IMR-90 (cell line): ENCODE measurements around the gene CCDC167. TPM values are rescaled to one million over a fixed set of nuclear protein-coding genes. Genes with fewer than 3 reads are reported as not detected.

ENCODE experiments used
- ATAC-seq: fragments of 200-7000 bp; cut with Tn5 transposase; 2 replicates; pipeline ENCODE4 v1.9.1; 2020; ENCODE audit warnings: low read depth, mild to moderate bottlenecking, moderate library complexity
- BruUV-seq: library from RNA; stranded (reverse); fragments of 400-500 nt; replicated peaks from 2 replicates; lab custom pipeline; 2021; lab: Mats Ljungman, UMichigan
- CTCF ChIA-PET: fragments of 300-600 bp; formaldehyde crosslinking; extraction: SDS; loops from one replicate; lab custom pipeline; 2021; ENCODE audit warnings: antibody characterized with exemption; lab: Yijun Ruan, JAX
- POLR2A ChIA-PET: fragments of 300-600 bp; sonication (Branson Sonifier 250); formaldehyde crosslinking; loops from one replicate; lab custom pipeline; 2022; ENCODE audit warnings: antibody characterized with exemption; ENCODE audit not compliant: unreplicated experiment; lab: Charles Lee
- DNase-seq: peaks from one replicate; pipeline ENCODE4 v3.0.0; 2013
- H2AFZ ChIP-seq: replicated peaks from 2 replicates; pipeline ENCODE3; 2013; ENCODE audit warnings: low read length, mild to moderate bottlenecking; ENCODE audit not compliant: poor library complexity
- H2AK5ac ChIP-seq: 2 replicates; pipeline ENCODE4 v1.6.1; 2013; ENCODE audit warnings: low read depth, low read length, inconsistent platforms
- H2AK9ac ChIP-seq: replicated peaks from 2 replicates; pipeline ENCODE3; 2013; ENCODE audit warnings: mild to moderate bottlenecking, low read depth, low read length, moderate library complexity; ENCODE audit not compliant: poor library complexity
- H2BK120ac ChIP-seq: 2 replicates; pipeline ENCODE4 v1.6.1; 2013; ENCODE audit warnings: low read depth, low read length, inconsistent platforms
- H2BK15ac ChIP-seq: 3 replicates; pipeline ENCODE4 v1.6.1; 2013; ENCODE audit warnings: low read depth, low read length, inconsistent platforms
- H2BK20ac ChIP-seq: 2 replicates; pipeline ENCODE4 v1.6.1; 2013; ENCODE audit warnings: low read depth, mild to moderate bottlenecking, inconsistent platforms, low read length, moderate library complexity
- H2BK5ac ChIP-seq: 2 replicates; pipeline ENCODE4 v1.6.1; 2013; ENCODE audit warnings: mild to moderate bottlenecking, low read depth, low read length, inconsistent platforms; ENCODE audit not compliant: poor library complexity, severe bottlenecking
- H3K14ac ChIP-seq: replicated peaks from 2 replicates; pipeline ENCODE4 v1.6.1; 2013; ENCODE audit warnings: low read depth, low read length, inconsistent platforms
- H3K18ac ChIP-seq: 2 replicates; pipeline ENCODE4 v1.6.1; 2013; ENCODE audit warnings: low read depth, low read length, control low read depth
- H3K23ac ChIP-seq: 2 replicates; pipeline ENCODE4 v1.6.1; 2013; ENCODE audit warnings: low read depth, low read length, inconsistent platforms
- H3K27ac ChIP-seq: 2 replicates; pipeline ENCODE4 v1.5.1; 2013; ENCODE audit warnings: mild to moderate bottlenecking, control low read depth, low read length; ENCODE audit not compliant: insufficient read depth
- H3K27me3 ChIP-seq: 2 replicates; pipeline ENCODE4 v1.6.1; 2013; ENCODE audit warnings: low read length; ENCODE audit not compliant: control insufficient read depth, insufficient read depth
- H3K36me3 ChIP-seq: 2 replicates; pipeline ENCODE4 v1.6.1; 2013; ENCODE audit warnings: low read length, mixed read lengths; ENCODE audit not compliant: control insufficient read depth, insufficient read depth
- H3K4ac ChIP-seq: 2 replicates; pipeline ENCODE4 v1.6.1; 2013; ENCODE audit warnings: low read depth, low read length, inconsistent platforms
- H3K4me1 ChIP-seq: 2 replicates; pipeline ENCODE4 v1.6.1; 2013; ENCODE audit warnings: low read length, mixed read lengths; ENCODE audit not compliant: control insufficient read depth, insufficient read depth
- H3K4me2 ChIP-seq: 2 replicates; pipeline ENCODE4 v1.6.1; 2013; ENCODE audit warnings: low read depth, mild to moderate bottlenecking, control low read depth, low read length, moderate library complexity
- H3K4me3 ChIP-seq: 2 replicates; pipeline ENCODE4 v1.5.1; 2013; ENCODE audit warnings: low read depth, mild to moderate bottlenecking, control low read depth, low read length, moderate library complexity; ENCODE audit not compliant: insufficient read depth
- H3K56ac ChIP-seq: 2 replicates; pipeline ENCODE4 v1.6.1; 2013; ENCODE audit warnings: low read length, inconsistent platforms; ENCODE audit not compliant: insufficient read depth; ENCODE audit errors: extremely low read depth
- H3K79me1 ChIP-seq, 2 experiments: 2 replicates each; pipeline ENCODE4 v1.6.1; 2013; ENCODE audit warnings: low read length in 2 of 2, inconsistent platforms in 1 of 2, low read depth in 1 of 2
- H3K9ac ChIP-seq: 2 replicates; pipeline ENCODE4 v1.6.1; 2013; ENCODE audit warnings: low read depth, low read length, control low read depth
- H3K9me1 ChIP-seq: 2 replicates; pipeline ENCODE4 v1.6.1; 2013; ENCODE audit warnings: low read length, inconsistent platforms; ENCODE audit not compliant: insufficient read depth
- H3K9me3 ChIP-seq: 2 replicates; pipeline ENCODE4 v1.6.1; 2013; ENCODE audit warnings: low read length; ENCODE audit not compliant: control insufficient read depth, insufficient read depth
- H4K20me1 ChIP-seq: 2 replicates; pipeline ENCODE4 v1.6.1; 2013; ENCODE audit warnings: low read length, inconsistent platforms; ENCODE audit not compliant: insufficient read depth
- H4K5ac ChIP-seq: 2 replicates; pipeline ENCODE4 v1.6.1; 2013; ENCODE audit warnings: mild to moderate bottlenecking, low read depth, low read length, control low read depth
- H4K8ac ChIP-seq, 2 experiments: 2 replicates each; pipeline ENCODE4 v1.6.1; 2013; ENCODE audit warnings: low read depth in 2 of 2, low read length in 2 of 2, control low read depth in 1 of 2, inconsistent platforms in 1 of 2
- H4K91ac ChIP-seq: 2 replicates; pipeline ENCODE4 v1.6.1; 2013; ENCODE audit warnings: low read depth, low read length, inconsistent platforms; ENCODE audit not compliant: insufficient read depth
- NFE2L2 ChIP-seq: fragments of 150-350 bp; IDR thresholded peaks from 2 replicates; pipeline ENCODE4 v1.6.1; 2016; ENCODE audit warnings: low read depth, mild to moderate bottlenecking, low read length
- RAD21 ChIP-seq: IDR thresholded peaks from 2 replicates; pipeline ENCODE4 v1.6.1; 2012; ENCODE audit warnings: low read length, improper control_type of control experiment
- WGBS, 2 experiments: methylation state at CpG; one replicate each; pipeline versions ENCODE4 v1.1.5 to v1.1.7; 2013; ENCODE audit warnings: missing lambda C conversion rate in 2 of 2; ENCODE audit not compliant: insufficient read length in 1 of 2; ENCODE audit errors: extremely low coverage in 2 of 2; 5-methylcytosine and 5-hydroxymethylcytosine counted together
- dilution Hi-C: fragments of 300-500 bp; cut with HindIII; formaldehyde crosslinking; loops from one replicate; pipeline ENCODE4 v1.14.3; 2018; ENCODE audit warnings: low sequenced_read_pairs; ENCODE audit not compliant: unreplicated experiment
- in situ Hi-C: fragments of 300-500 bp; cut with MboI; formaldehyde crosslinking; loops from 3 replicates; pipeline ENCODE4 v1.14.3; 2019; ENCODE audit warnings: low sequenced_read_pairs, inconsistent platforms, mixed read lengths
- intact Hi-C: fragments of 100-400 bp; cut with micrococcal nuclease; formaldehyde crosslinking; loops from 2 replicates; pipeline ENCODE4 v1.10.0; 2022
- polyA plus RNA-seq, 3 experiments: library from polyadenylated mRNA; depleted of rRNA; stranded (reverse); fragments of >200 nt; gene quantifications; 2 replicates each; pipeline ENCODE4 v1.2.3, GENCODE V29; 2012; ENCODE audit warnings: low replicate concordance in 1 of 3
- total RNA-seq: library from RNA; depleted of rRNA; stranded (reverse); fragments of >200 nt; gene quantifications from 2 replicates; pipeline ENCODE4 v1.2.3, GENCODE V29; 2012

Gene CCDC167
- total and polyA plus RNA-seq, 2 of the 4 experiments (the other 2 are of a cell fraction): 35.8 to 96.8 TPM

DNA sequence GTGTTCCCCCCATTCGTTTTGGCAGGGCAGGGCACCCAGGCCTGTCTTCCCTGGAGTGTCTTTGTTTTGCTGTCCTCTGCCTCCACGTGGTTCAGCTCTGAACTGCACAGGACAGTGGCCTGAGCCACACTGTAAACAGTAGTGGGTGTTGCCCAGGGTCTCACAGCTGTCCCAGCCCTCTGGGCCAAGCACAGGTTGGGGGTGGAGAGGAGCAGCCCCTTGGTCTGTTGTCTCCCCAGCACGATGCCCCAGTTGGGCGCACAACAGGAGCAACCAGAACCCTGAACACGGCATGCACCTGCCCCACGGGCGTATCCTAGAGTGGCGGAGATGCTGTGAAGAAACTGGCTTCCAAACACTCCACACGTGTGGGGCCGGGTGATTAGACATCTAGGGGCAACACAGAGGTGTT, 14.4 kb downstream of the CCDC167 start:
- intact Hi-C loops: loop anchor here (1.0 kb wide), 1 partner anchor 47 kb away; no protein-coding TSS in a partner anchor
- Histone ChIP-seq H3K4me2 (no peak overlapping the region), H3K4me3 (no peak overlapping the region), H2AK5ac (no peak overlapping the region), H4K5ac (no peak overlapping the region), H3K9me3 (no peaks in the 10 kb centered on the region), H3K4ac (no peak overlapping the region), H4K8ac (no peak overlapping the region), H4K20me1 (peaks cover 16% of the 10 kb centered on the region), H2AK9ac (peak overlapping the region; percentile 3), H3K9me1 (no peaks in the 10 kb centered on the region; the same call in 1 of the 2 replicates), H2BK5ac (no peak overlapping the region), H3K23ac (no peak overlapping the region), H3K9ac (no peak overlapping the region), H3K18ac (no peak overlapping the region), H3K36me3 (peaks cover 22% of the 10 kb centered on the region), H3K27me3 (no peaks in the 10 kb centered on the region), H3K56ac (no peak overlapping the region), H3K4me1 (no peaks in the 10 kb centered on the region), H3K14ac (no peak overlapping the region), H3K79me1 (peaks cover 0 to 18% of the 10 kb centered on the region in 2 experiments; a peak in 1 of 4 replicates), H2BK20ac (no peak overlapping the region), H2BK120ac (no peak overlapping the region), H3K27ac (no peak overlapping the region), H4K91ac (no peak overlapping the region), H2BK15ac (no peak overlapping the region), H2AFZ (peak overlapping the region; percentile 27)
- dilution Hi-C loops: no loop called here
- in situ Hi-C loops: no loop called here
- TF ChIP-seq RAD21 (0 out of 2 replicates have a peak, but pooled peaks have one; percentile 6), NFE2L2 (no peak)
- no CpG with 5 or more reads among the region's 10 CpGs for WGBS, 2 experiments
- ATAC-seq (no peak), DNase-seq (no peak)
- POLR2A ChIA-PET: no interaction called here
- CTCF ChIA-PET: interaction anchor here (0.6 kb wide), 1 partner anchor 418 kb away, joined by 3 read pairs; no protein-coding TSS in a partner anchor
- BruUV-seq: no TSS peak
